Large intestine (tissue), 3 donors: ENCODE results near the gene C10orf67. TPM values are rescaled to one million over a fixed set of nuclear protein-coding genes. Genes with fewer than 3 reads are reported as not detected.

ENCODE experiments used
- DNase-seq, 2 donors: peaks; one replicate each; pipeline versions ENCODE4 v3.0.0 to v3.0.0-alpha.2; 2013
- H3K27ac ChIP-seq: one replicate; pipeline ENCODE4 v1.5.1; 2013; ENCODE audit warnings: low read length
- H3K27me3 ChIP-seq: 2 replicates; pipeline ENCODE4 v1.6.1; 2013; ENCODE audit warnings: low read length; ENCODE audit not compliant: control insufficient read depth, insufficient read depth
- H3K36me3 ChIP-seq: 2 replicates; pipeline ENCODE4 v1.6.1; 2013; ENCODE audit warnings: low read length; ENCODE audit not compliant: control insufficient read depth, insufficient read depth
- H3K4me1 ChIP-seq: one replicate; pipeline ENCODE4 v1.6.1; 2013; ENCODE audit warnings: low read length; ENCODE audit not compliant: control insufficient read depth, insufficient read depth
- H3K4me3 ChIP-seq: one replicate; pipeline ENCODE4 v1.5.1; 2013; ENCODE audit warnings: low read length
- H3K9me3 ChIP-seq: one replicate; pipeline ENCODE4 v1.6.1; 2013; ENCODE audit warnings: mild to moderate bottlenecking, low read depth, low read length, moderate library complexity; ENCODE audit not compliant: control insufficient read depth
- WGBS: methylation state at CpG from one replicate; pipeline ENCODE4 v1.1.5; 2013; ENCODE audit warnings: low lambda C conversion rate; ENCODE audit not compliant: insufficient coverage; 5-methylcytosine and 5-hydroxymethylcytosine counted together
- polyA plus RNA-seq: library from polyadenylated mRNA; unstranded; fragments of 120-200 nt; gene quantifications from one replicate; pipeline ENCODE4 v1.2.1, GENCODE V29; 2013

Gene C10orf67
- polyA plus RNA-seq, 1 donor, result 0.27 TPM

- H3K4me1 ChIP-seq, result no peaks in the 10 kb centered on the region
- no peak for DNase-seq
These were observed 17.9 kb downstream of the C10orf67 start for GRCh38 chr10:23326544-23327307.

GRCh38 chr10:23325132-23325531, 19.5 kb downstream of the C10orf67 start:
- no peaks in the 10 kb centered on the region for H3K36me3 ChIP-seq
- H3K4me1 ChIP-seq, result no peaks in the 10 kb centered on the region
- DNase-seq, result no peak
- H3K27me3 ChIP-seq, result no peaks in the 10 kb centered on the region
- 100% methylated on average over 1 of the region's 1 CpG for WGBS
- H3K9me3 ChIP-seq, result no peaks in the 10 kb centered on the region
- H3K27ac ChIP-seq, result no peak overlapping the region
- no peak overlapping the region for H3K4me3 ChIP-seq

More at GRCh38 chr10:23326544-23327307, 17.9 kb downstream of the C10orf67 start:
- WGBS, result 58% methylated on average over 5 of the region's 5 CpGs
- H3K27me3 ChIP-seq, result no peaks in the 10 kb centered on the region
- H3K4me3 ChIP-seq, result no peak overlapping the region
- H3K27ac ChIP-seq, result no peak overlapping the region
- H3K36me3 ChIP-seq, result no peaks in the 10 kb centered on the region
- H3K9me3 ChIP-seq, result peaks cover 5% of the 10 kb centered on the region

GRCh38 chr10:23324351-23324750, 20.2 kb downstream of the C10orf67 start:
- WGBS, result no CpG with 5 or more reads among the region's 1 CpG
- Histone ChIP-seq H3K36me3 (no peaks in the 10 kb centered on the region), H3K4me1 (no peaks in the 10 kb centered on the region), H3K27me3 (peaks cover 2% of the 10 kb centered on the region), H3K27ac (no peak overlapping the region), H3K9me3 (no peaks in the 10 kb centered on the region), H3K4me3 (no peak overlapping the region)
- DNase-seq, result no peak

GRCh38 chr10:23322082-23322481, 22.5 kb downstream of the C10orf67 start:
- DNase-seq, result no peak
- no CpG with 5 or more reads among the region's 1 CpG for WGBS
- Histone ChIP-seq H3K36me3 (no peaks in the 10 kb centered on the region), H3K27me3 (peaks cover 2% of the 10 kb centered on the region), H3K9me3 (peaks cover under 1% of the 10 kb centered on the region), H3K27ac (no peak overlapping the region), H3K4me3 (no peak overlapping the region), H3K4me1 (no peaks in the 10 kb centered on the region)

GRCh38 chr10:23319835-23320234, 24.8 kb downstream of the C10orf67 start:
- DNase-seq, result no peak
- Histone ChIP-seq H3K4me3 (no peak overlapping the region), H3K4me1 (no peaks in the 10 kb centered on the region), H3K36me3 (no peaks in the 10 kb centered on the region), H3K9me3 (peaks cover 5% of the 10 kb centered on the region), H3K27me3 (peaks cover 2% of the 10 kb centered on the region), H3K27ac (no peak overlapping the region)
- no CpG with 5 or more reads among the region's 4 CpGs for WGBS

GRCh38 chr10:23318359-23318758, 26.2 kb downstream of the C10orf67 start:
- no CpG with 5 or more reads among the region's 3 CpGs for WGBS
- no peak overlapping the region for H3K27ac ChIP-seq
- H3K36me3 ChIP-seq, result no peaks in the 10 kb centered on the region
- peaks cover 2% of the 10 kb centered on the region for H3K27me3 ChIP-seq
- no peak overlapping the region for H3K4me3 ChIP-seq
- H3K9me3 ChIP-seq, result peaks cover 5% of the 10 kb centered on the region
- DNase-seq, result no peak
- H3K4me1 ChIP-seq, result no peaks in the 10 kb centered on the region

GRCh38 chr10:23317416-23317815, 27.2 kb downstream of the C10orf67 start:
- WGBS, result 75% methylated on average over 2 of the region's 3 CpGs
- H3K27ac ChIP-seq, result no peak overlapping the region
- no peak overlapping the region for H3K4me3 ChIP-seq
- H3K9me3 ChIP-seq, result peaks cover 5% of the 10 kb centered on the region
- no peak for DNase-seq
- H3K27me3 ChIP-seq, result peaks cover 2% of the 10 kb centered on the region
- no peaks in the 10 kb centered on the region for H3K4me1 ChIP-seq
- no peaks in the 10 kb centered on the region for H3K36me3 ChIP-seq

- no CpG with 5 or more reads among the region's 6 CpGs for WGBS
- no peak overlapping the region for H3K27ac ChIP-seq
- DNase-seq, result no peak
- no peak overlapping the region for H3K4me3 ChIP-seq
- no peaks in the 10 kb centered on the region for H3K4me1 ChIP-seq
- peaks cover 2% of the 10 kb centered on the region for H3K27me3 ChIP-seq
- peaks cover 5% of the 10 kb centered on the region for H3K9me3 ChIP-seq
- H3K36me3 ChIP-seq, result no peaks in the 10 kb centered on the region
These were observed 28.2 kb downstream of the C10orf67 start for GRCh38 chr10:23316406-23316805.

GRCh38 chr10:23315966-23316365, 28.6 kb downstream of the C10orf67 start:
- no peak overlapping the region for H3K4me3 ChIP-seq
- H3K9me3 ChIP-seq, result peaks cover 5% of the 10 kb centered on the region
- peaks cover 2% of the 10 kb centered on the region for H3K27me3 ChIP-seq
- no peaks in the 10 kb centered on the region for H3K36me3 ChIP-seq
- DNase-seq, result no peak
- H3K4me1 ChIP-seq, result no peaks in the 10 kb centered on the region
- no CpG with 5 or more reads among the region's 3 CpGs for WGBS
- H3K27ac ChIP-seq, result no peak overlapping the region

GRCh38 chr10:23314835-23315239, 29.8 kb downstream of the C10orf67 start:
- 0% methylated on average over 1 of the region's 3 CpGs for WGBS
- no peak overlapping the region for H3K4me3 ChIP-seq

GRCh38 chr10:23311034-23311433, 33.6 kb downstream of the C10orf67 start:
- no peaks in the 10 kb centered on the region for H3K9me3 ChIP-seq
- no peak overlapping the region for H3K4me3 ChIP-seq
- H3K27me3 ChIP-seq, result no peaks in the 10 kb centered on the region
- H3K36me3 ChIP-seq, result no peaks in the 10 kb centered on the region
- WGBS, result no CpG with 5 or more reads among the region's 1 CpG
- no peak overlapping the region for H3K27ac ChIP-seq
- H3K4me1 ChIP-seq, result no peaks in the 10 kb centered on the region
- no peak for DNase-seq

More at GRCh38 chr10:23314835-23315239, 29.8 kb downstream of the C10orf67 start:
- Histone ChIP-seq H3K36me3 (no peaks in the 10 kb centered on the region), H3K27ac (no peak overlapping the region), H3K27me3 (peaks cover 2% of the 10 kb centered on the region), H3K9me3 (peaks cover 5% of the 10 kb centered on the region), H3K4me1 (no peaks in the 10 kb centered on the region)
- DNase-seq, result peak; percentile 37 to 40
